NCI-H1048 (cell line): Measurements from ENCODE around the gene AEBP2.
"Not testable (repeated sequence)": the region's sequence is repeated elsewhere in the genome, so short reads cannot be mapped to it uniquely, and the experiment has no call there.

ENCODE experiments used
- DNase-seq: peaks from one replicate; lab custom pipeline; 2025; lab: John Stamatoyannopoulos, UW

AEBP2 gene

DNA sequence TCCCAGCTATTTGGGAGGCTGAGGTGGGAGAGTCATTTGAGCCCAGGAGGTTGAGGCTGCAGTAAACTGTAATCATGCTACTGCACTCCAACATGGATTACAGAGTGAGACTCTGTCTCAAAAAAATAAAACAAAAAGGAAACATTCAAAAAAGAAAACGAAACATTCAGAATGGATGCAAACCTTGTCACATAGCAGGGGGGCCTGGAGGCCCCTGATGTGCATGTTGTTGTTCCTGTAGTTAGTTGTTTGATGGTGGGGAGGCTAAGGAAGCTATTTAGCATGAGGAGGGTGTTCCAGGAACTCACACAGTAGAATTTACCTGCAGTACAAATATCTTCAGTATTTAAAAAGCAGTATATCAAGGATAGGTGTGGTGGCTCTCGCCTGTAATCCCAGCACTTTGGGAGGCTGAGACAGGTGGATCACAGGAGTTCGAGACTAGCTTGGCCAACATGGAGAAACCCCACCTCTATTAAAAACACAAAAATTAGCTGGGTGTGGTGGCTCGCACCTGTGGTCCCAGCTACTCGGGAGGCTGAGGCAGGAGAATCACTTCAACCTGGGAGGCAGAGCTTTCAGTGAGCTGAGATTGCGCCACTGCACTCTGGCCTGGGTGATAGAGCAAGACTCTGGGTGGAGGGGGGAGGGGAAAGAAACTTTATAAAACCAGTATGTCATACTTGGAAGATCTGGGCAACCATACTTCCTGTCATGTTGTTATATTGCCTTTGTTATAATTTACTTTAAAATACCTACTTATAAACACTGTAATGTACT, 17.6 kb upstream of the AEBP2 start:
- no peak for DNase-seq

DNA sequence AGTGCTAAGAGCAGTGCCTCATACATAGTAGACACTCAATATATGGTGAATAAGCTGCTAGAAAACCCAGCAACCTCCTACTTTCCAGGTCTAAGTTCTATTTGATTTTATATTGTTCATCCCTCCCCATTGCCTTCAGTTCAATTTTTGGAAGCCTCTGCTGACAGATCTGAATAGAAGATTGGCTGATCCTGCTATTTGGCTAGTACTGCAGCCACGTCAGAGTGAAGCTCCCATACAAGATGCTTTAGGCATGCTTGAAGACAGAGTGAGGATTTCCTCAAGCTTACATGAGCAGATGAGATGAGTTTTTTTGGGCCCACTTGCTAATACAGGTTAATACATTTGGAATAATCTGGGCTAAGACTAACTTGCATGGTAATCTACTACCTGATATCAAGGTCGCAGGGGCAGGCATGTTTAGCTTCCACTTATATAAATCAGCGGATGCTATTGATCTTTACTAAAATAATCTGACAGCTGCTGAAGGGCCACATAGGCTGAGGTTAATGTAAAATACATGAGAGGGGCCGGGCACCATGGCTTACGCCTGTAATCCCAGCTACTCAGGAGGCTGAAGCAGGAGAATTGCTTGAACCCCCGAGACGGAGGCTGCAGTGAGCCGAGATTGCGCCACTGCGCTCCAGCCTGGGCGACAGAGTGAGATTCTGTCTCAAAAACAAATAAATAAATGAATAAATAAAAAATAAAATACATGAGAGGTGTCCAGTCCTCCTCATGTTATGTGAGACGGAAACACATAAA, 15.9 kb upstream of the AEBP2 start:
- no peak for DNase-seq

DNA sequence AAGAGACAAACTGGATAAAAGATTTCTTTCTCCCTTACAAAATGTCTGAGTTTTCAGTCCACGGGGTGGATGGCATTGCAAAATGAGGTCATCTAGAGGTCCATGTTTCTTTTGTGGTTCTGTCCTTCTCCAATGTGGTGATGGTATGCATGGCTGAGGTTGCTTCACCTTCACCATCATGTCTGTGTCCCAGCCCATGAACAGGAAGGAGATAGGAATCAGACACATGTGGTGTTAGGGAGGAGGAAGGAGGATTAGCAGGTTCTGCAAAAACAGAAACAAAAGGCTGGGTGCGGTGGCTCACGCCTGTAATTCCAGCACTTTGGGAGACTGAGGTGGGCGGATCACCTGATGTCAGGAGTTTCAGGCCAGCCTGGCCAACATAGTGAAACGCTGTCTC, 11.0 kb upstream of the AEBP2 start:
- DNase-seq, result no peak

DNA sequence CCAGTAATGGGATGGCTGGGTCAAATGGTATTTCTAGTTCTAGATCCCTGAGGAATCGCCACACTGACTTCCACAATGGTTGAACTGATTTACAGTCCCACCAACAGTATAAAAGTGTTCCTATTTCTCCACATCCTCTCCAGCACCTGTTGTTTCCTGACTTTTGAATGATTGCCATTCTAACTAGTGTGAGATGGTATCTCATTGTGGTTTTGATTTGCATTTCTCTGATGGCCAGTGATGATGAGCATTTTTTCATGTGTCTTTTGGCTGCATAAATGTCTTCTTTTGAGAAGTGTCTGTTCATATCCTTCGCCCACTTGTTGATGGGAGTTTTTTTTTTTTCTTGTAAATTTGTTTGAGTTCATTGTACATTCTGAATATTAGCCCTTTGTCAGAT, 9.8 kb upstream of the AEBP2 start:
- not testable (repeated sequence) for DNase-seq

DNA sequence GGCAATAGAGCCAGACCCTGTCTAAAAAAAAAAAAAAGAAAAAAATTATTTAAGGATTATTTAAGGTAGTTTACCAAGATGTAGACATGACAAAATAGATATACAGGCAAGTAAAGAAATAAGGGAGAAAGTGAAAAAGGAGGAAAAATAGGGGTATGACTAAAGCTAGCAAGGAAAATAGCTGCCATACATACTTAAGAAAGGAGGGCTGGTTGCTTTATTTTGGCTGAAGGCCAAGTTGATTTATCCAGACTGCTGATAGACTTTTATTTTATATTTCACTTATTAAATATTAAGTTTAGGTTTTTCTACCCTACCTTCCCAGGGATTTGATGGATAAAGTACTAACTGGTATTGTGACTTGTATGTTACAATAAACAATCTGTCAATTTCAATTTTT, 8.3 kb upstream of the AEBP2 start:
- no peak for DNase-seq

DNA sequence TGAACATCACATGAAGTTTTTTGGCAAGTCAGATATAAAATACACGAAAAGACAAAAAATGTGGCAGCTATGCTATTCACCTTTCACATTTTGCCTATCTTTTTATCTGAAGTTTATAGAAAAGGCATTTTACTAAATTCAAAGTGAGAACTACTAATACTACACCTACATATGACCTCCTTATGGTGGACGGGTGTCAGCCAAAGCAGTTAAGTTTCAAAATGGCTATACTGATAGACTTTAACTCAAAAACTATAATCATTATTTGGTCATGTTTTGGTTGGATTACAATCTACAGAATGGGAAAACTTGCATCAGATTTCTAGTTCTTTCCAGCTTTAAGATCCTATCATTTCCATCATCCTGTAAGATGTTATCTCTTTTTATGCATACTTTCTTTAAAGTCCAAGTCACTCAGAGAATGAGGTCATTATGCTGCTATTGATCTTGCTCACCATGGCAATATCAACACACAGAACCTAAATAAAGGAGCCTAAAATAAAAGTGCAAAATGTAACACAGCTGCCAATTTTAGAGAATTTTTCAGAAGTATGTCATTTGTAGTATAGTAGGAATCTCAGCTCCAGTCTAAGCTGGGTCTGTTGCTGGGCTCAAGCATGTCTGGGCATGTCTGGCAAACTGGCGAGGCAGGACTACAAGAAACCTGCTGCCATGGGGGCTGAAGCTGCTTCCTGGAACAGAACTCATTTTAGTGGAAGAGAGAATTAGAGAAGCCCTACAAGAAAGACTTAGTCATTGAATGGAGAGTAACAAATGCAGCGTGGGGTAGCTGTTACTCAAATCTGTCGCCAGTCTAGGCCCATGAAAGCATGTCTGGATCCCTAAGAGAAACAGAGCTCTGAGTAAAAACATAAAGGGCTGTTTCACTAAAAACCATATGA, 7.6 kb upstream of the AEBP2 start:
- no peak for DNase-seq

DNA sequence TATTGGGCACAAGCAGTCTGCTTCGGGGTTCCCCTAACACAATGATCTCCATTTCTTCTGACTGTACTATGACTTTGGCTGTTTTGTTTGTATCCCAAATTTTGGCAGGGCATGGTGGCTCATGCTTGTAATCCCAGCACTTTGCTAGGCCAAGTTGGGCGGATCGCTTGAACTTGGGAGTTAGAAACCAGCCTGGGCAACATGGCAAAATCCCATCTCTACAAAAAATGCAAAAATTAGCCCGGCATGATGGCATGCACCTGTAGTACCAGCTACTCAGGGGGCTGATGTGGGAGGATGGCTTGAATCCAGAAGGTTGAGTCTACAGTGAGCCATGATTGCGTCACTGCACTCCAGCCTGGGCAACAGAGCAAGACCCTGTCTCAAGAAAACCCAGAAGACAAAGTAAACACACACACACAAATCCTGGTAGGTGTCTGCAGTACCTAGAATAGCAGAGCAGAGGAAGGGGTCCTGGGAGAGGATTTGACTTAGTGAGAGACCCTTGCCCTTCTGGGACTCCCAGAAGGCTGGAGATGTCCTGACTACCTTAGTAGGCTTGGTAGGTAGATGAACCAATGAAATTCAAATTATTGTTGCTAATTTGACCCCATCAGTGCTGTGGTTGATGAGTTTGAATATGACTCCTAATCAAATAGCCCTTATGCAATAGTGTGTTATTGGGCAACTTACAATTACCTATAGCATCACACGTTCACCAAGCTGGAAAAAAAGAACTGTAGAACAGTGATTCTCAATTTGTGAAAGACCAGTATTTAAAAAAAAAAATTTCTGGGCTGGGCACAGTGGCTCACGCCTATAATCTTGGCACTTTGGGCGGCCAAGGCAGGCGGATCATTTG, 6.8 kb upstream of the AEBP2 start:
- no peak for DNase-seq

DNA sequence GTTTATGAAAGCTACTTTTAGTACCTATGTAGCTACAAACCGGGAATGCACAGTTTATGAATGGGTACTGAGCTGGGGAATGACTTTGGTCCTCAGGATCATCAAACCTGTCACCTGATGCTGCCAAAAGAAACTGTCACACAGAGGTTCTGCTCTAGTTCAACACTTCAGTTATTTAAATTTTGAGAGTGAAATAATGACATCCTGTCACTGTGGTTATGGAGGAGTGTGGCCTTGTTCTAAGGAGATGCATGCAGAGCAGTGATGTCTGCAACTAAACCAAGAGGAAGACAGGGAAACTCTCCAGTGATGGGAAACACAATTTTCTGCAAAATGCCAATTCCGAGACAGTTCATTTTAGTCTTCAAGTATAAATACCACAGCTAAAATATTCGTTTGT, 4.8 kb upstream of the AEBP2 start:
- no peak for DNase-seq

DNA sequence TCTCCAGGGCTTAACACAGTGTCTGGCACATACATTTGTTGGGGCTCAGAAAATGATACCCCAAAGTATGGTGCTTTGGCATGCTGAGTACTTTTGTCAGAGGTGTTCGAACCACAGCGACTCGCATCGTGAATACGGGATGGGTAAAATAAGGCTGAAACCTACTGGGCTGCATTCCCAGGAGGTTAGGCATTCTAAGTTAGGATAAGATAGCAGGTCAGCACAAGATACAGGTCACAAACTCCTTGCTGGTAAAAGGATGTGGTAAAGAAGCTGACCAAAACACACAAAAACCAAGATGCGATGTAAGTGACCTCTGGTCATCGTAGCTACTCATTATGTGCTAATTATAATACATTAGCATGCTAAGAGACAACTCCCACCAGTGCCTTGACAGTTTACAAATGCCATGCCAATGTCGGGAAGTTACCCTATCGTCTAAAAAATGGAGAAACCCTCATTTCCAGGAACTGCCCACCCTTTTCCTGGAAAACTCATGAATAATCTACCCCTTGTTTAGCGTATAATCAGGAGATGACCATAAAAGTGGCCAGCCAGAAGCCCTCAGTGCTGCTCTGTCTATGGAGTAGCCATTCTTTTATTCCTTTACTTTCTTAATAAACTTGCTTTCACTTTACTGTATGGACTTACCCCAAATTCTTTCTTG, 3.3 kb upstream of the AEBP2 start:
- no peak for DNase-seq

DNA sequence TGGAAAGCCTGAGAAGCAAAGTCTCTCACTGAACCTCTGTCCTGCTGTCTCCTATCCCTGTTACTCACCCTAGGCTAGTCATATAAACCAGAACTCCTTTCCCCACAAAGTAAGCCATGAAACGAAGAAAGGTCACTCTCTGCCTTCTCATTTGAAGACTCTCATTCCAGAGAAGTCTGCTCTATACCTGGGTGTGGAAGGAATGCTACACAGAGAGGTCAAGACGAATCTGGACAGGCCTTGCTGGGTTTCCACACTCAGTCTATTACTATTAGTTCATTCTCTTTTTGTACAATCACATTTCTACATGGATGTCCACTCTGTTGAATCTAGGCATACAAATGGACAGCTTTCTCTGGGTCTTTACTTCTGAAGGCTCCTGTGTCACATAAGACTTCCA, 2.4 kb upstream of the AEBP2 start:
- no peak for DNase-seq

DNA sequence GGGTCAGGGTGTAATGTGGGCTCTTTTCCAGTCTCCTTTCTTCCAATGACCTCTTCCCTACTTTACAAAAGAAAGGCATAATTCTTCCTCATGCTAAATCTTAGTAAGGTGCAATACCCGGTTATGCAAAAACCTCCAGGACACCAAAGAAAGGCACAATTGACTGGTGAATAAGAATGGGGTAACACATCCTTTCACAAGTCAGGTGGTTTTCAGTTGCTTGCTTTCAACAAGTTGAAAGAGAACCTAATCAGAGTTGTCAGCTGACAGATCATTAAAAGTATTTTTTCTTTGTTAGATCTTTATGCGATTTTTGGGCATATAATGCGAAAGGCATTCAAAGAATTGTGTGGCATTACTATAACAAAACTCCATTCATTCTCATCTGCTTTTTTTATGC, 1.3 kb upstream of the AEBP2 start:
- no peak for DNase-seq

DNA sequence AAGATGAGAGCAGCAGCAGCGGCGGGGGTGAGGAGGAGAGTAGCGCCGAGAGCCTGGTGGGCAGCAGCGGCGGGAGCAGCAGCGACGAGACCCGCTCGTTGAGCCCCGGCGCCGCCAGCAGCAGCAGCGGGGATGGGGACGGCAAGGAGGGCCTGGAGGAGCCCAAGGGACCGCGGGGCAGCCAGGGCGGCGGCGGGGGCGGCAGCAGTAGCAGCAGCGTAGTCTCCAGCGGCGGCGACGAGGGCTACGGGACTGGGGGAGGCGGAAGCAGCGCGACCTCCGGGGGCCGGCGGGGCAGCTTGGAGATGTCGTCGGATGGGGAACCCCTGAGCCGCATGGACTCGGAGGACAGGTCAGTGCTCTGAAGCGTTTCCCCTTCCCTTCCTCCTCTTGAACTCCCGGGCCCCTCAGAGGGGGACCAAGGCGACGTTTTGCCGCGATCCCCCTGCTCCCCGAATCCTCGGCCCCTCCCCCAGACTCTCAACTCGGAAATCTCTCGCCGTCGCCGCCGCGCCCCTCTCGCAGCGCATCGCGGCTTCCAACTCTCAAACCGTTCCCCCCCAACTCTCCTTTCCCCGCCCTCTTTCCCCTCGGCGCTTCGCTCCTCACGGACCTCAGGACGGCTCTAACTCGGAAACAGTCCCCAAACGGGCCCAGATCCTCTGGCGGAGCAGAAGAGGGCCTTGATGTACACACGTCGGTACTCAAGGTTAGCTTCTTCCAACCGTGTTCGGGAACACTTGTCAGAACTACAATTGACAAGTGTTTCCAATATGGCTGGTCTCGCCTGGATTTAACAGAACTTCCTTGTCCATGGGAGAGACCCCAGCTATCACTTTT, 947 bp downstream of the AEBP2 start:
- DNase-seq, result no peak

DNA sequence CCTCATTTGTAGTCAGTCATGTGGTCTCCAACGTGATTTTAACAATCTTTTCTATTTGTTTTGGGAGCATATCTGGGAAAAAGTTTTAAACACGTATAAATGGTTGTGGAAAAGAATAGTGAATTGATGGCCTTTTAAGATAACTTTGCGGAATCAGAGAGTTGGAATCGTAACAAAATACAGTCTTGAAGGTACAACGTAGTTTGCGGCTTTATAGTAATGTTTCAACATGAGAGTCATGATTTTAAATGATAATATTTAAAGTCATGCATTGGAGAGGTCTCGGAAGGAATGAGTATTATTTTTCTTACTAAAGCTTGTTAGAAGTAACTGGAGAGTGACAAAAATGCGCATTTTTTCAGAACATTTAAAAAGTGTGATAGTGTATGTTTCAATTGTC, 1.6 kb downstream of the AEBP2 start:
- DNase-seq, result no peak

DNA sequence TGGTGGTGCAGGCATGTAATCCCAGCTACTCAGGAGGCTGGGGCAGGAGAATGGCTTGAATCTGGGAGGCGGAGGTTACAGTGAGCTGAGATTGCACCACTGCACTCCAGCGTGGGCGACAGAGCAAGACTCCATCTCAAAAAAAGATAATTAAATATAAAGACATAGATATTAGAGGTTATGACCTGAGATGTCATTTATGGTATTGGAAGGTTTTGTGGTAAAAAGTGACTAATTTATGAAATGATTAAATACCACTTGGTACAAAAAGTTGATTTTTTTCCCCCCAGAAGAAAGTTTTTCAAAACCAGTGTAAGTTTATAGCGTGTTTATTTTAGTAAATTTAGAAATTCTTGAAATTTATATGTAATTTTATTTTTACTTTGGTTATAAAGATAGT, 4.3 kb downstream of the AEBP2 start:
- DNase-seq, result no peak

DNA sequence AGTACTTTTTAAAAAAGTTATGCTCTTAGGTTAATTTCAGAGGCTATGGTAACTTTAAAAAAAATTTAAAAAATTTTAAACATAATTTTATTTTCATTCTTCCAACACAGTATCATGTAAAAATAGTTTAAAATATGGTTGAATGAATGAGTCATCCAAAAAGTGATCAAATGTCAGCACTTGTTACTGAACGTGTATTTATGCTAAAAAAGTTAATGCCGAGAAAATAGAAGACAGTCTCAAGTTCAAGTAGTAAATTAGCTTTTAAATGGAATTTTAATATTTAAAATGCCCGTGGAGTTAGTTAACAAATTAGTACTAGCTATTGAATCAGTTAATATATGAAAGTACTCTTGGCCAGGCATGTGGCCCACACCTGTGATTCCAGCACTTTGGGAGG, 4.8 kb downstream of the AEBP2 start:
- no peak for DNase-seq

DNA sequence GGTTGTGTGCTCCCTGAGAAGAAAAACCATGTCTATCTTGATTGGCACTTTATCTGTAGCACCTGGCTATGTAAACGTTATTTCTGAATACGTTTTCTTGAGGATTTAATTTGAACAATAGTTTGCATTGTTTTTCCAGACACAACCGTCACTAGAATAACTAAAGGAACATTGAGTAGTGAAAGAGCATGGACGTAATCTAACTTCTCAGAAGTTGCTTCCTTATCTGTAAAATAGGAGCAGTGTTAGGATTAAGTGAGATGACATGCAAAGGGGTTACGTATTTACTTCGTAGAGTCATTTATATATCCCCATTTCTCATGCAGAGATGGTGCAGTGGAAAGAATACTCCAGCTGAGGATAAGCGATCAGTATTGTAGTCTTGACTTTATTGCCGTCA, 8.1 kb downstream of the AEBP2 start:
- no peak for DNase-seq

DNA sequence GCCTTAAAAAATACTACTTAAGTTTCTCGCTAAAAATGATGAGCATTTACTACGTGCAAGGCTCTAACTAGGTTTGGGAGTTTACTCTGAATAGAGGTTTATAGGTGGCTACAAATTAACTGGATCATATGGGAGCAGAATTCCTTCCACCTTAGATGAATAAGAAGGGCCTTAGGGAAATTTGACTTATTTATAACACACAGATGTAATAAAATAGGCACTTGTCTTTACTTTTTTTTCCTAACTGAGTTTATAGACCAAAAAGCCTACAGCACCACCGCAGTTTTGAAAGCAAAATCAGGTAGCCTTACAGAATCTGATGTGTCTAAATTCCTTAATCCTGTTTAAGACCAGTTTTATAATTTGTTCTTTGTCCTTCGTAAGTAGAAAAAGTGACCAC, 10.5 kb downstream of the AEBP2 start:
- no peak for DNase-seq

DNA sequence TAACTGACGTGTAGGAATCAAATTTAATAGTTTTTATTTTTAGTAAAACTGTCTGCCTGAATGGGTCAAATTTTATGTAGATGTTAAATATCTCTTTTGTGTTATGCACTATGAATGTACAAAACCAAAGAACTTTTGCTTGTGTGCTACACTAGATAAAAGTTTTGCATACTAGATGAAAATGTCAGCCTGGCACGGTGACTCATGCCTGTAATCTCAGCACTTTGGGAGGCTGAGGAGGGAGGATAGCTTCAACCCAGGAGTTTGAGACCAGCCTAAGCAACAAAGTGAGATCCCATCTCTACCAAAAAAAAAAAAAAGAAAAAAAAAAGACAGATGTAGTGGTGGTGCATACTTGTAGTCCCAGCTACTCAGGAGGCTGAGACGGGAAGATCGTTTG, 11.1 kb downstream of the AEBP2 start:
- no peak for DNase-seq

DNA sequence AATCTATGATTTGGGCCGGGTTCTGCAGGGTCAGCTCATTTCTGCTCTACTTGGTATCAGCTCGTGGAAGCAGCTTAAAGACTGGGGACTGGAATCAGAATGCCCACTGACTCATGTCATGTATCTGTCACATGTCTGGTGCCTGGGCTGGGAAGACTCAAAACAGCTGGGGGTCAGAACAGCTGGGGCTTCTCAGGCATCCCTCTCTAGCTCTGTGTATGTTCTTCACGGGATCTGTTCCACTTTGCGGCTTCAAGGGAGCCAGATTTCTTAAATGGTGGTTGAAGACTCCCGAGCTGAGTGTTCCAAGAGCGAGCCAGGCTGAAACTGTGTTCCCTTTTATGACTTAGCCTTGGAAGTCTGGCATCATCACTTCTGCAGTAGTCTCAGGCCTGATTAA, 11.9 kb downstream of the AEBP2 start:
- no peak for DNase-seq

DNA sequence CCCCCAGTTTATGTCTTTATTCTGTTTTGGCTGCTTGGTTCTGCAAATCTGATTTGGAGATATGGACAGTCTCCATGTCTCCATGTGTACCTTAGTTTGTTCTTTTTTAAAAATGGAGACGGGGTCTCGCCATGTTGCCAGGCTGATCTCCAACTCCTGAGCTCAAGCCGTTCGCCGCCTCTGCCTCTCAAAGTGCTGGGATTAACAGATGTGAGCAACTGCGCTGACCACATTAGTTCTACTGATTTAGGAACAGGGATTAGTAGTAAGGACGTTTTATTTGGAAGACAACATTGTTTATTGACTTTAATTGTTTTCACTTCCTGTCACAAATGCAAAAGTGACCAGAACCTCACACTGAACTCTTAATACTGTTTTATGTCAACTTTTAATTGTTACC, 14.7 kb downstream of the AEBP2 start:
- DNase-seq, result no peak
